T-helper 1 cell treated with Interleukin-12 subunit alpha and Interleukin-12 subunit beta and Interleukin-4 antibody, amounts not matched to agents 30 ng/mL and 1 ng/mL, for 36 hours (primary cell): ENCODE data around the gene ERVFRD-1. TPM values are rescaled to one million over a fixed set of nuclear protein-coding genes. Genes with fewer than 3 reads are reported as not detected.

ENCODE experiments used
- intact Hi-C: fragments of 100-400 bp; cut with micrococcal nuclease; formaldehyde crosslinking; loops from one replicate; pipeline ENCODE4 v1.15.1; 2024
- total RNA-seq: library from RNA; stranded (reverse); gene quantifications from 2 replicates; pipeline ENCODE4 v1.2.3, GENCODE V29; 2022

Gene ERVFRD-1
- total RNA-seq, result not detected in 2 replicates

GRCh38 chr6:11110921-11111768 is at the start of gene ERVFRD-1:
Gene ERVFRD-1, minus strand, starts transcription at chr6:11111725. Its CDS starts 6,415 bp downstream, at chr6:11105310.
- intact Hi-C loops, result no loop called here

GRCh38 chr6:11160199-11160598 is 48.7 kb upstream of the ERVFRD-1 start:
- intact Hi-C loops, result no loop called here

- intact Hi-C loops, result no loop called here
Observed at GRCh38 chr6:11155589-11155988, 44.1 kb upstream of the ERVFRD-1 start.

- intact Hi-C loops, result no loop called here
Observed at GRCh38 chr6:11153447-11153846, 41.9 kb upstream of the ERVFRD-1 start.

GRCh38 chr6:11152581-11152980 is 41.1 kb upstream of the ERVFRD-1 start:
- intact Hi-C loops, result no loop called here

- intact Hi-C loops, result no loop called here
Observed at GRCh38 chr6:11151488-11151887, 40.0 kb upstream of the ERVFRD-1 start.

DNA sequence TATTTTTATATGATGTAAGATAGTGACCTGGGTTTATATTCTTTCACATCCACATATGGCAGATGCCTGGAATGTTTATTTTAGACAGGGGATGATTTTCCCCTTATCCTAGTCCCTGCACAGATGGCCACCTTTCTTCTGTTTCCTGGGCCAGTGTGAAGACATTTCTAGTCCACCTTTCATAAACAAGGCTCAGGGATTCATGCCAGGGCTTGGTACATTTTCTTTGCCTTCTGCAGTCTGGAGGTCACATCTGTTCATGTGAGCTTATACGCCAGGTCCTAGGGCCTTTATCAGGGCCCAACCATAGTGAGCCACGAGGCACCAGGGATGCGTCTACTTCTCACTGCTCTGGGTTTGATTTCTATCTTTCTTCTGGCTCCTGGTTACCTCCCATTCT is 38.0 kb upstream of the ERVFRD-1 start:
- intact Hi-C loops, result loop anchor here (10.0 kb wide), 1 partner anchor 195 kb away; no protein-coding TSS in a partner anchor

DNA sequence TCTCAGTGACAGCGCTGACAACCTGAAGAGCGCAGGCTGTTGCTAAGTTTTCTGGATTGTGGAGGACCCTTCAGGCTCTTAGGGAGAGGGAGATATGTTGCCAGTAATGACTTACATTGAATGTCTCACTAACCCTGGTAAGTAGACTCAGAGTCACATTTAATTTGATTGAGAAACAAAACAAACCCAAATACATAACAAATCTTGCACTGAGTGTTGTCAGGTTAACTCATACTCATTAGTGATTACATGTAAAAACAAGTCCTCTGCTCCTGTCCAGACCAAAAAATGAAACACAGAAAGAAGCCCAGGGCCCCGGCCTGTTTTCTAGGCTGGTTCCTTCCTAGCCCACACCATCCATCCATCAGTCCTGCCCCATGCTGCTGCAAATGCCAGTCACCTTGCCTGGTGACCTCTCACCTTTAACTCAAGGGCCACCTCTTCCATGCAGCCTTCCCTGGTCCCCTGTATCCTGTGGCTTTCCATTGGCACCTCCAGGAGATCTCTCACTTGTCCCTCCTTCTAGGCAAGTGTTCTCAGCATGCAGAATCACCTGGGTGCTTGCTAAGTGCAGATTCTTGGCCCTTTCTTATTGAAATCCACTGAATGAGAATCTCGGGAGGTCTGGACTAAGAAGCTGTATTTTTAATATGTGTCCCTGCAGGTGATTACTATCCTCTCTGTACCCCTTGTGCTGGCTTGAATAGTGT is 34.7 kb upstream of the ERVFRD-1 start:
- intact Hi-C loops, result loop anchor here (10.0 kb wide), 1 partner anchor 191 kb away; no protein-coding TSS in a partner anchor

DNA sequence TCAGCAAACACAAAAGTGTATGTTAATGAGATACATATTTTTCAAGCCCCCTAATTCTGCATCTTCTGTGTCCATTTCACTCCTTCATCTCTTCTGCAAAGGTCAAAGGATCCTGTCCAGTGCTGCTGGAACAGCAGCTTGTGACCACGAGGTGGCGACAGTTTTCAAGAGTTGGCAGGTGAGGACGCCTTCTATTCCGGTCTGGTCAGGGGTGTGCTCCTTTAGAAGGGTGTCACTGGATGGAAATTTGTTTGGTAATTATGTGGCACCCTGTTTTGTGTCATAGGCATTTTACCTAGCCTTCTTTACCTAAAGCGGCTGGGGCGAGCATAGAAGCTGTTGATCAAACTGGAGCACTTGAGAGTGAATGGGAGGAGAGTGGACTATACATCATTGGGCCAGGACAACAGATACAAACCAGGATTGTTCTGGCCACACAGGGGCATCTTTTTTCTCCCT is 32.9 kb upstream of the ERVFRD-1 start:
- intact Hi-C loops, result loop anchor here (1.0 to 10.0 kb wide), 8 partner anchors 28 to 431 kb away; partner anchors contain the start of genes NEDD9 and SMIM13

- intact Hi-C loops, result loop anchor here (1.0 to 10.0 kb wide), 8 partner anchors 29 to 432 kb away; partner anchors contain the start of genes NEDD9 and SMIM13
Observed at GRCh38 chr6:11143394-11144371, 32.2 kb upstream of the ERVFRD-1 start.

GRCh38 chr6:11142296-11143027 is 30.9 kb upstream of the ERVFRD-1 start:
- intact Hi-C loops, result loop anchor here (10.0 kb wide), 1 partner anchor 188 kb away; no protein-coding TSS in a partner anchor

DNA sequence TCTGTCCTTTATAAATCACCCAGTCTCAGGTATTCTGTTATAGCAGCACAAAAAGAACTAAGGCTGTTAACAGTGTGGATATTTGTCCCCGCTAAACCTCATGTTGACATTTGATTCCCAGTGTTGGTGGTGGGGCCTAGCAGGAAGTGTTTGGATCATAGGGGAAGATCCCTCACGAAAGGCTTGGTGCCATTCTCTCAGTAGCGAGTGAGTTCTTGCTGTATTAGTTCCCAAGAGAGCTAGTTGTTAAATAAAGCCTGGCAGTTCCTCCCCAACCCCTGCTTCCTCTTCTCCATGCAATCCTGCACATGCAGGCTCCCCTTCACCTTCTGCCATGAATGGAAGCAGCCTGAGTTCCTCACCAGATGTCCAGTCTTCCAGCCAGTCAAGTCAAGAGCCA is 29.8 kb upstream of the ERVFRD-1 start:
- intact Hi-C loops, result loop anchor here (10.0 kb wide), 1 partner anchor 186 kb away; no protein-coding TSS in a partner anchor

- intact Hi-C loops, result loop anchor here (10.0 kb wide), 1 partner anchor 185 kb away; no protein-coding TSS in a partner anchor
Observed at GRCh38 chr6:11140056-11140455, 28.5 kb upstream of the ERVFRD-1 start.

DNA sequence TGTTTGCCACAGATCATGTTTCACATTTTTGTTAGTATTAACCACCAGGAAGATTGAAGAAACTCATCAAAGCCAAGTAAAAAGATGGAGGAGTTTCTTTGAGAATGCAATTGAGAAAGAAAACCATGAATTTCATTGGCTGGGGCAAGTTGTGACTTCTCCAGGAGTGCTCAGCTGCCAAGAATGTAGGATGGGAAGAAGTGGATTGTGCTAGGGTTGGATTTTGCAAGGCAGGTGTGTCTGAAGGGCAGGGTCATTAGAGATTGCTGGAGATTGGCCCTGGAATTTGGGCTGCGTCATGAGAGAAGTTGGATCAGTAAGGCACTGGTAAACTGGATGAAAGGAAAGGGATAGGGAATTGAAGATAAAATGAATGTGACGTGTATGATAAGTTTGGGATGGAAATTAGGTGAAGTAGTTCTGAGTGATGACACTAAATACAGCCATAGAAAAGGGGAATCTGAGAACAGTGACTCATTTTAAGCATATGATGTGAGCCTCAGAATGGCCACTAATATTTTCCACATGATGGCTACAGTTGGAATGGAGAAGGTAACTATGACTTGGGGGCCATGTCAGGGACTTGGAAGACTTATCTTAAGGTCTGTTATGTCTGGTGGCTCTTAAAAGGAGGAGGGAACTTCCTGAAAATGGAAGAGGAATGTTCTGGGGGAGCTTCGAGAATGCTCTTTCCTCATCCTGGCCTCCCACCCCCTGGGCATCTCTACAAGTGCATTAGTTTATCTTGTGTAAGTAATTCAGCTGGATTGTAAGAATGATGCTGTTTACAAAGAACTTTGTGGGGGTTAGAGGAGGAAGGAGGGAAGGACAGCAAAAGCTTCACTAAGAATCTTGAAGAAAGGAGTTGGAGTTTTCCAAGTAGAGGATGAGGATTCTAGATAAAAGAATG is 27.8 kb upstream of the ERVFRD-1 start:
- intact Hi-C loops, result no loop called here

GRCh38 chr6:11136809-11137208 is 25.3 kb upstream of the ERVFRD-1 start:
- intact Hi-C loops, result no loop called here

DNA sequence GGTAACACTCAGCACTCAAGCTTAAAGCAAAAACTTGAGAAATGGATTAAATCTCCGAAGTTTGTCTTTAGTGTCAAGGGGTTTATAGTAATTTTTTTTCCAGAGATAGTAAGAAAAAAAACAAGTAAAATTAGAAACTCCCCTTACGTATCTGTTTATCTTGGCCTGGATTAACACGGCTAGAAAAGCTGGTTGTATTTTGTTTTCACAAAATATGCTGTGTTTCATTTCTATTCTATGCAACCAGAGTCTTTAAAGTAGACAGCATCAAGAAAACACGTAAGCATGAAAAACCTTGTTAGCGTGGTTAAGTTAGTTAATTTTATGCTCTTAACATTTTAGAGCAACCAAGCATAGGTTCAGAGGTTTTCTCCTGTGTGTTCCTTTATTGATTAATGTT is 21.8 kb upstream of the ERVFRD-1 start:
- intact Hi-C loops, result no loop called here

GRCh38 chr6:11132194-11132888 is 20.8 kb upstream of the ERVFRD-1 start:
- intact Hi-C loops, result no loop called here

DNA sequence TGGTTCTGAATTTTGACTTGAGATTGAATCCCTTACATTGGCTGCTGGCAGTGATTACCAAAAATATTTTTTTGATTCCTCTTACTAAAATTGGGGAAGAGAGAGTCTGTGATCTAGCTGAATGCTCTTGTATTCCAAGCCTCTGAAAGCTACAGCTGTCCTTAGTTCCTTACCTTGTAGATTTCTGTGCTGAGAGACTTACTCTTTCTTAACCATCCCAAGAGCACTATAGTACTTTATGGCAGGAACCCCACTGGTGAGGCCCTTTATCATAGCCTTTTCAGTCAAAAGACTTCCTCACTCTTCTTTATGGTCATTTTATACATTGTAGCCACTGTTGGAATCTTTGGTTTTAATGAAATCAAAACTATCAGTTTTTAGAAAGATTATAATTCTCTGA is 19.1 kb upstream of the ERVFRD-1 start:
- intact Hi-C loops, result no loop called here
